IPS-15b (cell line): ENCODE measurements around the gene RAP1GAP2.
A peak's percentile ranks its signal among the peaks of the same experiment; 100 is the strongest.

Experiments
- H3K27me3 ChIP-seq: one replicate; pipeline ENCODE4 v1.6.1; 2013; ENCODE audit warnings: low read length; ENCODE audit not compliant: control insufficient read depth, insufficient read depth
- H3K36me3 ChIP-seq: one replicate; pipeline ENCODE4 v1.6.1; 2013; ENCODE audit warnings: low read length; ENCODE audit not compliant: control insufficient read depth, insufficient read depth
- H3K4me1 ChIP-seq: one replicate; pipeline ENCODE4 v1.6.1; 2013; ENCODE audit warnings: mild to moderate bottlenecking, low read length; ENCODE audit not compliant: control insufficient read depth, insufficient read depth
- H3K4me3 ChIP-seq: one replicate; pipeline ENCODE4 v1.5.1; 2013; ENCODE audit warnings: low read depth, low read length
- H3K9ac ChIP-seq: one replicate; pipeline ENCODE4 v1.6.1; 2013; ENCODE audit warnings: low read depth, mild to moderate bottlenecking, low read length
- H3K9me3 ChIP-seq: one replicate; pipeline ENCODE4 v1.6.1; 2013; ENCODE audit warnings: mild to moderate bottlenecking, low read length; ENCODE audit not compliant: control insufficient read depth, insufficient read depth

RAP1GAP2 gene

DNA sequence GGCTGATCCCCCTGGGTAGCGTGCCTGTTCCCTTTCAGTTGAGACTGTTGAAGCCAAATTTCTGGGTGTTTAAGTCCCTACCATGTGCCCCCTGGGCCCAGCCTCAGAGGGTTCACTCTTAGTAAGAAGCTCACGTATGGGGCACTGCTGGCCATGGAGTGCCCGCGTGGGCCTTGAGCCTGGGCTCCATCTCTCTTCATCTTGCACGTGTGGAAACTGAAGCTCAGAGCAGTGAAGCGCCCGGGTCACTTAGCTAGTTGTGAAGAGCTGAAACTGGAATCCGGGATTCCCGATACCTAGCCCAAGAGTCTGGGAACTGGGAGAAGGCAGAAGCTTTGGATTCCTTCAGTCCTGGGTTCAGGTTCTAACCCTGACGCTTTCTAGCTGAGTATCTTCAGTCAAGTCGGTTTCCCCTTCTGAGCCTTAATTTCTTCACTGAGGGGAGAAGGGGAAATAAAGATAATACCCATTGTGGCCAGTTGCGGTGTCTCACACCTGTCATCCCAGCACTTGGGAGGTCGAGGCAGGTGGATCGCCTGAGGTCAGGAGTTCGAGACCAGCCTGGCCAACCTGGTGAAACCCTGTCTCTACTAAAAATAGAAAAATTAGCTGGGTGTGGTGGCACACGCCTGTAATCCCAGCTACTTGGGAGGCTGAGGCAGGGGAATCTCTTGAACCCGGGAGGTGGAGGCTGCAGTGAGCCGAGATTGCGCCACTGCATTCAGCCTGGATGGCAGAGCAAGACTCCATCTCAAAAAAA, 163.3 kb downstream of the RAP1GAP2 start:
- H3K9me3 ChIP-seq, result no peaks in the 10 kb centered on the region
- no peaks in the 10 kb centered on the region for H3K36me3 ChIP-seq
- peaks cover 4% of the 10 kb centered on the region for H3K4me1 ChIP-seq
- H3K27me3 ChIP-seq, result no peaks in the 10 kb centered on the region
- H3K9ac ChIP-seq, result no peak overlapping the region
- H3K4me3 ChIP-seq, result no peak overlapping the region

DNA sequence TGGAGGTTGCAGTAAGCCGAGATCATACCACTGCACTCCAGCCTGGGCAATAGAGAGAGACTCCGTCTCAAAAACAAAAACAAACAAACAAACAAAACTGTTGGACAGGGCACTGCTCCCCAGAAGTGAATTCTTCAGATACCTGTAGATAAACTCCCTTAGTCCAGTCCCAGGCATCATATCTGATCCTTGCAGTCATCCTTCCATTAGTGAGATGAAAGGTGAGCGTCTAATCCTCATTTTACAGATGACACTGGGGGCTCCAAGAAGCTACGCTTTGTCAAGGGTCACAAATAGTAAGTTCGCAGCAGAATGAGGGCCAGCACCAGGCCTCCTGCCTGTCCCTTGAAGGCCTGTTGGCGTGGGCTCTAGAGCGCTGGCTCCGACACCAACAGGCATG, 165.2 kb downstream of the RAP1GAP2 start:
- Histone ChIP-seq H3K36me3 (no peaks in the 10 kb centered on the region), H3K27me3 (no peaks in the 10 kb centered on the region), H3K9ac (no peak overlapping the region), H3K9me3 (no peaks in the 10 kb centered on the region), H3K4me3 (no peak overlapping the region), H3K4me1 (peaks cover 4% of the 10 kb centered on the region)

DNA sequence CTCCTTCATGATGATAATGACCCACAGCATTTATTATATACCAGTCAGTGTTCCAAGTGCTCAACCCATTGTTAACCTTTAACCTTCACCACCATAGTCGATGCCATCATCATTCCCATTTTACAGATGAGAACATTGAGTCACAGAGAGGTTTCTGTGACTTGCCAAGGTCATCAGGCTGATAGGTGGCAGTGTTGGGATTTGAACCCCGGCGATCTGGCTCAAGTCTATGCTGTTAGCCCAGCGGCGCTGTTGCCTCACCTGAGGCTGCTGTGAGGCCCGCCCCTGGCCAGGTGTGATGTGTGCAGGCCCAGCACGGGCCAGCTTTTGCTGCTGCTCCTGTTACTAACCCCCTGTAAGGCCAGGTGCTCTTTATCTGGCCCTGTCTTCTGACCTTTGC, 166.0 kb downstream of the RAP1GAP2 start:
- Histone ChIP-seq H3K4me3 (no peak overlapping the region), H3K9me3 (no peaks in the 10 kb centered on the region), H3K36me3 (no peaks in the 10 kb centered on the region), H3K4me1 (peaks cover 4% of the 10 kb centered on the region), H3K27me3 (no peaks in the 10 kb centered on the region), H3K9ac (no peak overlapping the region)

DNA sequence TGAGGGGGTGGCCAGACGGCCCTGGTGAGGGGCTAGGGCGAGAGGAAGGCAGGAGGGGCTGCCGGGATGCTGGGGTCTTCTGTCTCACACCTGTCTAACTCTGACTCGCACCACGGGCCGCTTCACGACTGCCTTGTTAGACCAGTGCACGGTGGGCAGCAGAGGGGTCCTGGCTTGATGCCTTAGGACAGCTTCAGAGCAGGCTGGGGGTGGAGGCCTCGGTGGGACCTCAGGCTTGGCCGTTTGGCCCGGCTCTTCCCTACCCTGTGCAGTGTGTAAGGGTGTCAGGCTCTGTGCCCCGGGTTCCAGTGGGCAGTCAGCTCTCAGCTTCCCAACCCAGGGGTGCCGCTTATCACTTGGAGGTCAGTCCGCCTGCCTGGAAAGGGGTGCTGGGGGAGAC, 166.5 kb downstream of the RAP1GAP2 start:
- H3K4me3 ChIP-seq, result no peak overlapping the region
- H3K4me1 ChIP-seq, result peaks cover 4% of the 10 kb centered on the region
- no peaks in the 10 kb centered on the region for H3K9me3 ChIP-seq
- peak overlapping the region; percentile 9 for H3K9ac ChIP-seq
- H3K27me3 ChIP-seq, result no peaks in the 10 kb centered on the region
- H3K36me3 ChIP-seq, result no peaks in the 10 kb centered on the region

DNA sequence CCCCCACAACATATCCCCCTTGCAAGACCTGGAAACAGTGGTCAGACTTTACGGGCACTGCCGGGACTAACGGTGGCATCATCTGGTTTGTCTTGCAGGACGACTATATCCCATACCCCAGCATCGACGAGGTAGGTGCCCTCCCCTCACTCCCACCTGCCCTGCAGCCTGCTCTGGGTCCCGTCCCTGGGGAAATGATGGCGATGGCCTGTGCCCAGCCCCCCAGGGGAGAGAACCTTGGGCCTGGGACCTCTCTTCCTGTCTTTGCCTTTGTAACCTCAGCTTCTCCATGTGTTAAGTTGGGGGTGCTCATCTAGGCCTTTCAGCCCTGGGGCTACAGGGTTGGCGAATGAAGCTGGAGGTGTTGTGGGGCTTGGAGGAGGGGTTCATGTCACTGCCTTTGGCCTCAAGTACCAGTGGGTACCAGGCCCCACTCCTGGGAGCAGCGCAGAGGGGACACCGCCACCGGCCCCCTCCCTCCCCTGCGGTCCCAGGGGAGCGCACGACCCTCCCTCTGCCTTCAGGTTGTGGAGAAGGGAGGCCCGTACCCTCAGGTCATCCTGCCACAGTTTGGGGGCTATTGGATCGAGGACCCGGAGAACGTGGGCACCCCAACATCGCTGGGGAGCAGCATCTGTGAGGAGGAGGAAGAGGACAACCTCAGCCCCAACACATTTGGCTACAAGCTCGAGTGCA, 167.2 kb downstream of the RAP1GAP2 start:
- no peaks in the 10 kb centered on the region for H3K27me3 ChIP-seq
- no peak overlapping the region for H3K9ac ChIP-seq
- no peaks in the 10 kb centered on the region for H3K36me3 ChIP-seq
- no peak overlapping the region for H3K4me3 ChIP-seq
- H3K4me1 ChIP-seq, result peaks cover 4% of the 10 kb centered on the region
- H3K9me3 ChIP-seq, result no peaks in the 10 kb centered on the region

DNA sequence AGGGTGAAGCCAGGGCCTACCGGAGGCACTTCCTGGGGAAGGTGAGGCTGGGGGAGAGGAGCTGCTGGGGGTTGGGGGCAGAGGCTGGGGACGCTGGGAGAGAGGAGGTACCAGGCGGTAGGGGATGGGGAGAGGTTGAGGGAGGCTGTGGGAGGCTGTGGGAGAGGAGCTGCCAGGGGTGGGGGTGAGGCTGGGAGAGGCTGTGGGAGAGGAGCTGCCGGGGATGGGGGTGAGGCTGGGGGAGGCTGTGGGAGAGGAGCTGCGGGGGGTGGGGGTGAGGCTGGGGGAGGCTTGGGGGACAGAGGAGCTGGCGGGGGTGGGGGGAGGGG, 167.8 kb downstream of the RAP1GAP2 start:
- Histone ChIP-seq H3K9me3 (no peaks in the 10 kb centered on the region), H3K4me3 (no peak overlapping the region), H3K36me3 (no peaks in the 10 kb centered on the region), H3K27me3 (no peaks in the 10 kb centered on the region), H3K4me1 (peaks cover 2% of the 10 kb centered on the region), H3K9ac (no peak overlapping the region)

DNA sequence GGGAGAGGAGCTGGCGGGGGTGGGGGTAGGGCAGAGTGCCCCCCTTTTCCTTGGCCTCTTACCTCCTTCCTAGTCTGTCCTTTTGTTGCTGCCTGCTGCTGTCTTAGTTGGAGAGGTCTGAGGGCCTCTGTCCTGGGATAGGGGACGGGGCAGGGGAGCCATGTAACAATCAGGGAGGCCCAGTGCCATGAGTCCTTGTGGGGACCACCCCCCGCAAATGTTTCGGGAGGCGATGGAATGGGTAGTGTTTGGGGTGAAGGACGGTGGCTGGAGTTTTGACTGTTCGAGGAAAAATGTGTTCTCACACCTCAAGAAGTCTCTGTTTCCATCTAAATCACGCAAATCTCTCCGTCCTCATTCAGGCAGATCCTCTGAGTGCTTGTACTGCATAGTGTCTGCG, 168.1 kb downstream of the RAP1GAP2 start:
- Histone ChIP-seq H3K27me3 (no peaks in the 10 kb centered on the region), H3K9ac (no peak overlapping the region), H3K4me1 (peaks cover 2% of the 10 kb centered on the region), H3K36me3 (no peaks in the 10 kb centered on the region), H3K4me3 (no peak overlapping the region), H3K9me3 (no peaks in the 10 kb centered on the region)

DNA sequence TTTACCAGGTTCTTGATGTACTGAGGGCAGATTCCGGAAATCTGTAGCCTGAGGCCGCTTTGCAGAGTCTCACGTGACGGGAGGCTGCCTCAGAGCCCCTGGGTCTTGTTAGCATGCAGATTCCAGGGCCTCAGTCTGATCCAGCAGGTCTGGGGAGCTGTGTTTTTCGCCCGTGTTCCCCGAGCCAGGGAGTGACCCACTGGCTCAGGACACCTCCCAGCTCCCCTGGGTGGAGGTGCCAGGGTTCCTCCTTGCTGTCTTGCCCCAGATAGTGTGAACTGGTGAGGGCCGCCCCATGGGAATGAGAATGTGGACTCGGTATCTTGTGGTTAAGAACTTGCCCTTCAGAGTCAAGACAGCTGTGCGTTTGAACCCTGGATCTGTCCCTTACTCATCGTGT, 168.6 kb downstream of the RAP1GAP2 start:
- Histone ChIP-seq H3K4me1 (peaks cover 2% of the 10 kb centered on the region), H3K9me3 (no peaks in the 10 kb centered on the region), H3K4me3 (no peak overlapping the region), H3K9ac (no peak overlapping the region), H3K36me3 (no peaks in the 10 kb centered on the region), H3K27me3 (no peaks in the 10 kb centered on the region)

DNA sequence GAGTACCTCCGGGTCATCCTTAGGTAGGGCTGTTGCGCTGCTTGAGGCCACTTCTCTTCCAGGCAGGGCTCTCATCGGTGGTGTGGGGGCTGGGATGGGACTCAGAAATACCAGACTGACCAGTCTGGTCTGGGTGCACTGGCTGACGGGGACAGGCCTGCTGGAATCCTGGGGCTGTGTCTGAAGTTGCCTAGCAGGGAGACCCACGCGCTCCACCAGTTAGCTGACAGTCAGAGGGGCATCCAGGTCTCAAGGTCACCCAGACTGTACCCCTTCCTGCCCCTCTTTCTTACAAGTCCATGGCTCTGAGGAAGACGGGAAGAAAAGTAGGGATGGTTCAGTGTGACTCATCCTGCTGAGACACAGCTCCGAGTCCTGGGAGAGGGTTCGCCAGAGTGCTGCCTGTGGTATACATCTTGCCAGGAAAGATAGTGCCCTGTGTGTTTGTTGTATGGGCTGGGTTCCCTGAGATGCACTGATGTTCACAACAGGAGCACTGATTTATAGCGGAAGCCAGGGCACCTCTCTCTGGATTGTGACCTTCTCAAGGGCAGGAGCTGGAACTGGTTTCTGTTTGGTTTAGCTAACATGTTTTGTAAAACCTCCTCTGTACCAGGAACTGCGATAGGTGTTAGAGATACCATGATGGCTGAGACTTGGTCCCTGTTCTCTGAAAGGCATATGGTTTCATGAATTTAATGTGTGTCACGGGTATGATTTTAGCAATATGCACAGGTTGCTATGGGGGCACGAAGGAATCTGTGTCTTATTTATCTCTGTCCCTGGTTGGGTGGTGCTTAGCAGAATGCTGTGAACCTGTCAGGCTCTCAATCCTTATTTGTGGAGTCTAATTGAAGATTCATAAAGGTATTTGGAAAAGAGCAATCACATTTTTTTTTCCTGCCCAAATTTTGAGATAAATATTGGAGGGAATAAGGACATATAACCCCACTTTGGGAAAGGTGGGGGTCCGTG, 169.7 kb downstream of the RAP1GAP2 start:
- no peak overlapping the region for H3K9ac ChIP-seq
- no peaks in the 10 kb centered on the region for H3K9me3 ChIP-seq
- no peaks in the 10 kb centered on the region for H3K36me3 ChIP-seq
- no peak overlapping the region for H3K4me3 ChIP-seq
- no peaks in the 10 kb centered on the region for H3K27me3 ChIP-seq
- H3K4me1 ChIP-seq, result no peaks in the 10 kb centered on the region

DNA sequence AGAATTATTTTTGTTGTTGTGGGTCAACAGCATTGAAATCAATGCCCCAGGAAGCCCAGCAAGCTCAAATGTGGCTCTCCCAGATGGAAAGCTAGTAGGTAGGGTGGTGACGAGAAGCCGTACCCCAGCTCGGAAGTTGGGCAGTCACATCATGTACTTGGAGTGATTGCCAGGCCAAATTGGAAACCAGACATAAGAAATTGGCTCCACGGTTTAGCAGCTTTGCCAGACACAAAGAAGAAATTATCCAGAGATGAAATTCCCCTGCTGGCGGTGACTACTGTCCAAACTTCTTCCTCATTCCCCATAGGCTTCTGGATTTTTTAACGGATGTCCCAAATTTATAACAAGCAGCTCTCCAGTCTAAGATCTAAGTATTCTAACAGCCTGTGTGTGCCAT, 171.3 kb downstream of the RAP1GAP2 start:
- Histone ChIP-seq H3K36me3 (no peaks in the 10 kb centered on the region), H3K9ac (no peak overlapping the region), H3K27me3 (no peaks in the 10 kb centered on the region), H3K9me3 (no peaks in the 10 kb centered on the region), H3K4me1 (no peaks in the 10 kb centered on the region), H3K4me3 (no peak overlapping the region)

DNA sequence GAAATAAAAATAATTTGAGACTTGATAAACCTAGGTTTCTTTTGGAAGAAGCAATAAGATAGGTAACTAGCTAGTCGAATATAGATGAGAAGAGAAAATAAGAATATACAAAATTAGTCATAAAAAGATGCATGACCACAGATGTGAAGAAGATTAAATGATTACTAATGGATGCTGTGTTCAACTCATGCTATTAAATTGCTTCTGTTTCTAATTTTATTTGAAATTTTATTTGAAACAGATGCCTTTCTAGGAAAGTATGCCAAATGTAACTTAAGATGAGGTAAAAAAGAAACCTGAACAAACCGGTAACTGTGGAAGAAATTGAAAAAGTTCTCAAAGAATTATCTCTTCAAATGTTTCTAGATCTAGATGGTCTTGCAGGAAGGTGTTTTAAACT, 175.6 kb downstream of the RAP1GAP2 start:
- Histone ChIP-seq H3K9me3 (no peaks in the 10 kb centered on the region), H3K9ac (no peak overlapping the region), H3K4me3 (no peak overlapping the region), H3K36me3 (no peaks in the 10 kb centered on the region), H3K27me3 (no peaks in the 10 kb centered on the region), H3K4me1 (no peaks in the 10 kb centered on the region)
